T-helper 17 cell (primary cell): ENCODE data around the gene CREB3L4. TPM values are rescaled to one million over a fixed set of nuclear protein-coding genes. Genes with fewer than 3 reads are reported as not detected.

Experiments
- ATAC-seq: fragments of 150-1000 bp; cut with Tn5 transposase; 2 replicates; pipeline ENCODE4 v1.10.0; 2021; ENCODE audit warnings: mild to moderate bottlenecking, moderate library complexity
- DNase-seq, 3 donors: peaks; one replicate each; pipeline versions ENCODE4 v3.0.0 to v3.0.0-alpha.2; 2020 to 2021
- H3K9me3 ChIP-seq: one replicate; pipeline ENCODE4 v1.7.0; 2013; ENCODE audit warnings: low read length, mild to moderate bottlenecking; ENCODE audit not compliant: control insufficient read depth, poor library complexity, severe bottlenecking
- H3K27ac Mint-ChIP-seq: one replicate; pipeline ENCODE4 v1.8.0; 2022; ENCODE audit warnings: mild to moderate bottlenecking, moderate library complexity, mixed read lengths
- H3K27me3 Mint-ChIP-seq: one replicate; pipeline ENCODE4 v1.8.0; 2022; ENCODE audit warnings: mixed read lengths
- H3K36me3 Mint-ChIP-seq: one replicate; pipeline ENCODE4 v1.8.0; 2022; ENCODE audit warnings: low read depth, mixed read lengths
- H3K4me1 Mint-ChIP-seq: one replicate; pipeline ENCODE4 v1.8.0; 2022; ENCODE audit warnings: mild to moderate bottlenecking, mixed read lengths
- H3K4me3 Mint-ChIP-seq: one replicate; pipeline ENCODE4 v1.8.0; 2022; ENCODE audit warnings: mild to moderate bottlenecking, moderate library complexity, mixed read lengths
- total RNA-seq, 4 donors: library from RNA in 2 of 4; stranded (reverse) in 2 of 4; gene quantifications; one replicate each; pipeline ENCODE4 v1.2.3 and lab custom pipeline; 2022 to 2026

Gene CREB3L4
- total RNA-seq, 2 donors from 2014 or later = 4.5 to 6.0 TPM

DNA sequence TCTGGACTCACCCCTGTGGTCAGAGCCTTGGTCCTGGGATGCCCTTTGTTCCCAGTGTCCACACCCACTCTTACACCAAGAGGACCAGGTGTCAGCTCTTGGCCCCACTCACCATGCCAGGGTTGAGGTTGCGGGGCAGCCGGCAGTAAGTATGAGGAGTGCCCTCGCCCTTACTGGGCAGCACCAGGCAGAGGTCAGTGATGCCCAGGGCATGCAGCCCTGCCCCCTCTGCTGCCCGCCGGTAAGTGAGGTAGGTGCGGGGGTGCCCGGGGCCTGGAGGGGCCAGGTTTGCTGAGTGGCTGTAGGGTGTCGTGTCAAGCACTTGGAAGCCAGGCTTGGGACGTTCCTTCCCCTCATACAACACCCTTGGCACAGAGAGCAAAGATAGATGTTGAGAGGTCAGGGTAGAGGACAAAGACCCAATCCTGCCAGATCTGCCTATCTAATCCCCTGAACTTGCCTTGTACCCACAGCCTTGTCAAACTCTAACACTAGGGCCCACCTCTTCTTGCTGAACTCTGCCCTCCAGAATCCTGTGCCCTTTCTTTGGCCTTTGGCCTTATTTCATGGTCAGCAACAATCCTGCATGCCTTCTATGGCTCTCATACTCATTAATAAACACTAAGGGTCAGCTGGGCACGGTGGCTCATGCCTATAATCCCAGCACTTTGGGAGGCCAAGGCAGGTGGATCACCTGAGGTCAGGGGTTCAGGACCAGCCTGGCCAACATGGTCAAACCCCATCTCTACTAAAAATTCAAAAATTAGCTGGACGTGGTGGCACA, 24.7 kb upstream of the CREB3L4 start:
- no peak for ATAC-seq
- H3K36me3 Mint-ChIP-seq = peaks cover 7% of the 10 kb centered on the region

GRCh38 chr1:153944005-153944826, 23.5 kb upstream of the CREB3L4 start:
- Mint-ChIP-seq H3K4me1 (peaks cover 39% of the 10 kb centered on the region), H3K4me3 (peak overlapping the region; percentile 95), H3K36me3 (peaks cover 7% of the 10 kb centered on the region), H3K27ac (peak overlapping the region; percentile 94), H3K27me3 (no peaks in the 10 kb centered on the region)
- no peaks in the 10 kb centered on the region for H3K9me3 ChIP-seq
- ATAC-seq = no peak
- DNase-seq = no peak

More for the DNA sequence above, 24.7 kb upstream of the CREB3L4 start:
- DNase-seq = no peak
- H3K27me3 Mint-ChIP-seq = no peaks in the 10 kb centered on the region
- H3K27ac Mint-ChIP-seq = peak overlapping the region; percentile 94
- H3K9me3 ChIP-seq = no peaks in the 10 kb centered on the region
- peaks cover 39% of the 10 kb centered on the region for H3K4me1 Mint-ChIP-seq
- H3K4me3 Mint-ChIP-seq = no peak overlapping the region

DNA sequence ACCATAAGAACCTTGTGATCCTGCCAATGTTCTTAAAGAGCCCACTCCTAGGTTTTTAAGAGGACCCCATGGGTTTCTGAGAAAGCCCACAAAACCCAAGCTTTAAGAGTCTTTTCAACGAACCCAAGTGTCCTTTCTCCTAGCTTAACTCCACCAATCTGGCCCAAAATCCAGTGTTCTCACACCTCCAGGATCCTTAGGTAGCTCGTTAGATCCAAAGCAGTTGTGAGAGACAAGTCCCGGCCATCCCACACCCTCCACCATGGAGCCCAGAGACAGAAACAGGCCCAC, 22.9 kb upstream of the CREB3L4 start:
- H3K4me3 Mint-ChIP-seq = peak overlapping the region; percentile 95
- H3K9me3 ChIP-seq = no peaks in the 10 kb centered on the region
- DNase-seq (no peak), ATAC-seq (no peak)
- peak overlapping the region; percentile 94 for H3K27ac Mint-ChIP-seq
- H3K4me1 Mint-ChIP-seq = peaks cover 39% of the 10 kb centered on the region
- H3K36me3 Mint-ChIP-seq = peaks cover 7% of the 10 kb centered on the region
- H3K27me3 Mint-ChIP-seq = no peaks in the 10 kb centered on the region

DNA sequence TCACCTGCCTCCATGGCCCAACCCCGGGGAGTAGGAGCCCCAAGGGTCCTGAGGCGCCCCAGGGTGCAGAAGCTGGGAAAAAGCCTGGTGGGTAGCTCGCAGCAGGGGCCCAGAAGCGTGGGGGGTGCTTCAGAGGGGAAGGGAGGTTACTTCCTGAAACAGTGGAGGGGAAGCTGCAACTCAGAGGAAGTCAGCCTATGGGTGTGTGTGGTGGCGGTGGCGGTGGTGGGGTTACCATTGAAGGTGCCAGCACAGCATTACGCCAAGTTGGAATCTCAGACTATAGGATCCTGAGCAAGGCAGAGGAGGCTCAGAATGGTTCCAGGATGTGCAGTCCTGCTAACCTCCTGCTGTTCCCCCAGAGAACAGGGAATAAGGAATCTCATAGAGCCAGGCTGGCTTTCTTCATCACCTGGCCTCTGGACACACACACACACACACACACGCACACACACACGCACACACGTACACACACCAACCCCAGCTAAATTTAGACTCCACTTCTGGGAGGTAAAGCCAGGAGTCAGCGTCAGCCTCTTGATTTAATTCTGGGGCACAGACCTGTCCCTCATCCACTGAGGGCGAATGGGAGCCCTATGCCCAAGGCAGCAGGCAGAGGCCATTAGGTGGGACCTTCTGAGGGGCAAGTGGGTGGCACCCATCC, 22.4 kb upstream of the CREB3L4 start:
- H3K27ac Mint-ChIP-seq = peak overlapping the region; percentile 94
- no peaks in the 10 kb centered on the region for H3K27me3 Mint-ChIP-seq

DNA sequence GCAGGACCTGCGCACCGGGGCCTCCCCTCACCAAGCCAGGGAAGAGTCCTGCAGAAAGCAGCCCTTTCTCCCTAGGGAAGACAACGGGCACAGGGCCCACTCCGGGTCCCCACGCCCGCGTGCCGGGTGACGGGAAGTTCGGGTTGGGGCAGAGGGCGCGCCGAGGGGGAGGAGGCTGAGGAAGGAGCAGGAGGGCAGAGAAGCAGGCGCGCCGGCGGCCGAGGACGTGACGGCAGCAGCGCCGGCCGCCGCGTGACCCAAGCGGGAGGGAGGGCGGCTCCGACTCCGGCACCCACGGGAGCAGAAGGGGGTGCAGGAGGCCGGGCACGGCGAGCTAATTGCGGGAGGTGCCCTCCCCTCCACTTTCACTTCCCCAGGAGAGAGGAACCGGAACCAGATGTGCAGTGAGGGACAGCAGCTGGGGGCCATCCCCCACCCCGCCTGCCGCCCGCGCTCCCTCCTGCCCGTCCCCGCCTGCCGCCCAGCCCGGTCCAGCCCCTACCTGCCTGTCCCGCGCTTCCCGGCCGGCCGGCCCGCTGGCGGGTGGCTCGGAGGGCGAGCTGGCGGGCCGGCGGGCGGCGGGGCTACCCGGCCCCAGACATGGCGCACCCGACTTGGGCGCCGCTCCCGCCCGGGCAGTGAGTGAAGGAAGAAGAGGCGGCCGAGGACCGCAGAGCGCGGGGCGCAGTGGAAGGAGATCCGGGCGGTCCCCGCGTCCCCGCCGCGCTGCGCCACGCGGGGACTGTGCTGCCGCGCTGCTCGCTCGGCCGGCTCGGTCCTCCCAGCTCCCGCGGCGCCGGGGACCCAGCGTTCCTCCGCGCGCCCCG, 21.7 kb upstream of the CREB3L4 start:
- no peaks in the 10 kb centered on the region for H3K27me3 Mint-ChIP-seq
- H3K27ac Mint-ChIP-seq = peak overlapping the region; percentile 94
- H3K9me3 ChIP-seq = no peaks in the 10 kb centered on the region
- peak; percentile 55 to 75 (median 74) for DNase-seq
- peak; percentile 65 for ATAC-seq
- H3K36me3 Mint-ChIP-seq = peaks cover 12% of the 10 kb centered on the region
- H3K4me3 Mint-ChIP-seq = peak overlapping the region; percentile 95
- H3K4me1 Mint-ChIP-seq = peaks cover 43% of the 10 kb centered on the region

More for the DNA sequence above, 22.4 kb upstream of the CREB3L4 start:
- Mint-ChIP-seq H3K4me3 (peak overlapping the region; percentile 95), H3K4me1 (peaks cover 40% of the 10 kb centered on the region), H3K36me3 (peaks cover 9% of the 10 kb centered on the region)
- peak; percentile 78 for ATAC-seq
- DNase-seq = peak; percentile 61 to 71 (median 61)
- no peaks in the 10 kb centered on the region for H3K9me3 ChIP-seq

GRCh38 chr1:153946622-153947241, 21.0 kb upstream of the CREB3L4 start, which contains the start of gene DENND4B:
Gene DENND4B (minus strand): TSS chr1:153946718. CDS start chr1:153944374, 2,344 bp downstream.
- H3K9me3 ChIP-seq = no peaks in the 10 kb centered on the region
- H3K4me1 Mint-ChIP-seq = peaks cover 42% of the 10 kb centered on the region
- DNase-seq = peak; percentile 63 to 66 (median 66)
- peak; percentile 71 for ATAC-seq
- peak within 1 kb of the TSS; percentile 95 for H3K4me3 Mint-ChIP-seq
- peak within 1 kb of the TSS; percentile 94 for H3K27ac Mint-ChIP-seq
- H3K27me3 Mint-ChIP-seq = no peaks in the 10 kb centered on the region
- H3K36me3 Mint-ChIP-seq = peaks cover 12% of the 10 kb centered on the region

DNA sequence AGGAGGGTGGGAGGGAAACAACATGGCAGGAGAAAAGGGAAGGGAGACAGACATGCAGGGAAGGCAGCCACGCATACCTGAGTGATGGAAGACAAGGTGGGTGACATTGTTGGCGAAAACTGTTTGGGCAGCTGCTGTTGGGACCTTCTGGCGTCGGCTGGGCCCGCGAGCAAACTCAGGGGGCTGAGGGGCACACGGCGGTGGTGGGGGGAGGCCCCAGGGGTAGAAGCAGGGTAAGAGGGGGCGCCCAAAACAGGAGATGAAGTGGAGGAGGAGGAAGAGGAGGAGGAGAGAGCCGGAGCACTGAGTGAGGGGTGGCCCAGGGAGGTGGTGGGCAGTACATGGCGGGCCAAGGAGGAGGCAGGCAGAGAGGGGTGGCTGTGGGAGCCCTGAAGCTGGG, 16.5 kb upstream of the CREB3L4 start:
- ATAC-seq (no peak), DNase-seq (no peak)
- no peaks in the 10 kb centered on the region for H3K27me3 Mint-ChIP-seq
- H3K36me3 Mint-ChIP-seq = peaks cover 20% of the 10 kb centered on the region
- no peaks in the 10 kb centered on the region for H3K9me3 ChIP-seq
- H3K4me3 Mint-ChIP-seq = no peak overlapping the region
- H3K27ac Mint-ChIP-seq = peak overlapping the region; percentile 79
- peaks cover 34% of the 10 kb centered on the region for H3K4me1 Mint-ChIP-seq

DNA sequence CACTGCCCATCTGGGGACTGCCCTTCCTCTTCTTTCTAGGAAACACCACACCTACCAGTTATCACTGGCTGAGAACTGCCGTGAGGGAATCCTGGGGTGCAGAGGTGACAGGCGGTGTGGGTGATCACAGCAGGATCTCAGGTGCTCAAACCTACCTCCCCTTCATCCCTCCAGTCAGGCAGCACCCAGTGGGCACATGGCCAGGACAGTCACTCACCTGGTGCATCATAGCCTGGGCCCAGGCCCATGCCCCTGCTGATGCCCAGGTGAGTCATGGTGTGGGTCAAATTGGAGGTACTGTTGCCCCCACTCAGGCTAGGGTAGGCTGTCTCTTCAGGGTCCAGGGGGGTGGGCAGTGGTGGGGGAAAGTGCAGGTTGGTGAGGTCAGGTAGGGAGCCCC, 15.9 kb upstream of the CREB3L4 start:
- H3K4me1 Mint-ChIP-seq = peaks cover 38% of the 10 kb centered on the region
- ATAC-seq = no peak
- no peak for DNase-seq
- no peak overlapping the region for H3K4me3 Mint-ChIP-seq
- H3K27ac Mint-ChIP-seq = peak overlapping the region; percentile 79
- H3K36me3 Mint-ChIP-seq = peaks cover 20% of the 10 kb centered on the region
- H3K9me3 ChIP-seq = no peaks in the 10 kb centered on the region
- no peaks in the 10 kb centered on the region for H3K27me3 Mint-ChIP-seq

GRCh38 chr1:153953859-153954365, 13.8 kb upstream of the CREB3L4 start:
- DNase-seq (no peak), ATAC-seq (no peak)
- peak overlapping the region; percentile 62 for H3K27ac Mint-ChIP-seq
- no peak overlapping the region for H3K4me3 Mint-ChIP-seq
- no peaks in the 10 kb centered on the region for H3K9me3 ChIP-seq
- peaks cover 25% of the 10 kb centered on the region for H3K36me3 Mint-ChIP-seq
- H3K27me3 Mint-ChIP-seq = no peaks in the 10 kb centered on the region
- H3K4me1 Mint-ChIP-seq = peaks cover 45% of the 10 kb centered on the region

- no peak overlapping the region for H3K4me3 Mint-ChIP-seq
- H3K27ac Mint-ChIP-seq = peak overlapping the region; percentile 62
Observed at GRCh38 chr1:153954826-153955225, 12.9 kb upstream of the CREB3L4 start.

DNA sequence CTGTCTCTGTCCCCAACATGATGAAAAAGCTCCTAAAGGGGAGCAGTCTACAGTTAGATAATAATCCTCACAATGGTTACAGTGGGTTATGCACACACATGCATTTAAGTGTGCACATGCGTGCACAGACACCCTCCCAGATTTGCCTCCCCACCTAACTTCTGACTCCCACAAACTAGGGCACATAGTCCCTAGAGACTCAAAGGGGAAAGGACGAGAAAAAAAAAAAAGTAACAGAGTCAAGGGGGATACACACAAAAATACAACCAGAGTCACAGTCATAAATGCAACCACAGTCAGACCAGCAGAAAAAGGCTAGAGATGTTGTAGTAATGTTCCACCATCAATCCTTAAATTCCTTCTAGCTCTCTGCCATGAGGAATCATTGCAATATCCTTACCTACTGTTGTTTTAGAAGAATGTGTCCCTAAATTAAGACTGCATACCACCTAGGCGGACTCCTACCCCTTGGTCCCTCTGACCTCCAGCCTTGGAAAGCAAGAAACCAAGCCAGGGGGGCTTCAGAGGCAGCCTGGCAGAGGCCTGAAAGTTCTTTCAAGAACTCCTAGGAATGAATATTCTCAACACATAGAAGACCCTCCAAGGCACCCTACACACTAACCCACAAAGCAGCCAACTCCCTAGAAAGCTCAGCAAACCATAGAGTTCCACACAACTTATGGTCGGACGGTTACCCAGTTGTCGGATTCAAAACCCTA, 10.5 kb upstream of the CREB3L4 start:
- ATAC-seq (no peak), DNase-seq (no peak)
- H3K9me3 ChIP-seq = no peaks in the 10 kb centered on the region
- peak overlapping the region; percentile 97 for H3K4me3 Mint-ChIP-seq
- H3K4me1 Mint-ChIP-seq = peaks cover 42% of the 10 kb centered on the region
- peak overlapping the region; percentile 96 for H3K27ac Mint-ChIP-seq
- H3K36me3 Mint-ChIP-seq = peaks cover 14% of the 10 kb centered on the region
- no peaks in the 10 kb centered on the region for H3K27me3 Mint-ChIP-seq

More at GRCh38 chr1:153954826-153955225, 12.9 kb upstream of the CREB3L4 start:
- Mint-ChIP-seq H3K27me3 (no peaks in the 10 kb centered on the region), H3K36me3 (peaks cover 25% of the 10 kb centered on the region), H3K4me1 (peaks cover 45% of the 10 kb centered on the region)
- no peaks in the 10 kb centered on the region for H3K9me3 ChIP-seq
- no peak for DNase-seq
- ATAC-seq = no peak
